ENCODE results near the gene HHATL.

GRCh38 chr3:42730706-42731420, 28.3 kb upstream of the HHATL start:
- TF ChIP-seq CTCF (IDR thresholded peaks at IDR 0.05) = no peak
- TF ChIP-seq TCF7L2 (IDR thresholded peaks at IDR 0.05; ENCODE audit: low read depth, low read length) = no peak
- TF ChIP-seq POLR2AphosphoS5 (IDR thresholded peaks at IDR 0.05; ENCODE audit: low read depth, low read length) = no peak

Data from Panc1 (cell line).